ENCODE results near the gene HECTD4.
"Not testable (repeated sequence)": the region's sequence is repeated elsewhere in the genome, so short reads cannot be mapped to it uniquely, and the experiment has no call there.

The HECTD4 gene

DNA sequence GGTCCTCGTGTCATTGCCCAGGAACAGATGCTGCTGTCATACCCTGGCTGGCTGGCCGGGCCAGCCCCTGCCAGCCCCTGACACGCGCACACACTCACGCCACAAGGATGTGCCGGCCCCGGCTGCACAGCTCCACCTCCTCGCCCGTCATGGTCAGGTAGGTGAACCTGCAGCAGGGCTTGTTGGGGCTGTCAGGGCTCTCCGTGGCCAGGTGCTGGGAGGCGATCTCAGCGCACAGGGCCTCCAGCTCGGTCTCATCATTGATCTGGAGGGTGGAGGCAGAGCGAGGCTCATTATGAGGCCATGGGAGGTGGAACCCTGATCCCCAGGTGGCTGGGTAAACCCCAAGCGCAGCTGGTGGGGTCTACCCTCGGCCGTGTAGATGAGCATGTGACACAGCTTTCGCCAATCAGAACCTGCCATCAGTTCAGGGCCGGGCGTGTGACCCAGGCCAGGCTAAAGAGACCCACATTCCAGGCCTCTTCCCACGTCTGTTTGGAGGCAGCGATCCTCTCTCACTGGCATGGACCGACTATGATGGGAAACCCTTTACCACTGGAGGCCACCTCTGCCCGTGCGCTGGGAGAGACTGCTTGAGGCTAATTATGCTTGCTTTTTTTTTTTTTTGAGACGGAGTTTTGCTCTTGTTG is 218.1 kb downstream of the HECTD4 start:
- DNase-seq (ENCODE audit: low read depth in 1 of 2, low spot score in 1 of 2), result no peak

GRCh38 chr12:112163471-112163991 is 218.7 kb downstream of the HECTD4 start:
- DNase-seq (ENCODE audit: low read depth in 1 of 2, low spot score in 1 of 2), result no peak

DNA sequence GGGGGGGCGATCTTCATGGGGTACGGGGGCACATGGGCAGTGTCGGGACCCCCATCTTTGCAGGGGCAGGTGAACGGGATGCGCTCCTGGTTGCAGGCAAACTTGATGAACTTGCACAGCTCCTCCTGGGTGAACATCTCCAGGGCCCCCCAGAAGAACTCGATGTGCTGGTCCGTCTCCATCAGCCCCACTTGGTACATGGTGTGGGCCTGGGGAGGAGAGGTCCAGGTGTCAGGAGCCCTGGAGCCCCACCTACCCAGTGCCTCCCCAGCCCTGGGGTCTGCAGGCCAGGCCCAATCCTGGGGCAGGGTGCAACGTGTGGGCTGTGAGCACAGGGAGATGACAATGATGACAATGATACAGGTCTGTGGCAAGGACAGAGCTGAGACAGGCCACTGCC is 219.2 kb downstream of the HECTD4 start:
- DNase-seq (ENCODE audit: low read depth in 1 of 2, low spot score in 1 of 2), result no peak

DNA sequence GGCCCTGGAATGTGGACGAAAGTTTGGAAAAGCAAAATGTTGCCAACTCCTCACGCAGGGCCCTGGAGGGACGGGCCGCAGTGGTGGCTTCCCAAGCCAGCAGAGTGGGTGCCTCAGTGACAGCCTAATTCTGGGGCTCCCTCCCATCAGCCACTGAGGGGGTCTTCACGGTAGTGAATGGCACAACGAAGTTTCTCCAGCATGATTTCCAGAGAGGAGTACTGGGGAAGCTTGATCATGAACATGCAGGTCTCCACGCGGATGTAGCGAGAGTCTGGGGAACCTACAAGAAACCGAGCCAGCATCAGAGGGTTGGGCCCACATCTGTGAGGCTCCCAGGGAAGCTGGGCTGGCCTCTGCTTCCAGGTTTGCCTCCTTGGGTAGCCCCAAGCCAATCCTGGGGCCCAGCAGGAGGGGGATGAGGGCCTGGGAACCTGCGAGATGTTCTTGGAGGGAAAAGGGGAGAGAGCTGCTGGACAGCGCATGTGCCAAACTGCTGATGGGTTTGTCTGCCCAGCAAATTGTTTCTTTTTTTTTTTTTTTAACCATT is 219.9 kb downstream of the HECTD4 start:
- no peak for DNase-seq (ENCODE audit: low read depth in 1 of 2, low spot score in 1 of 2)

DNA sequence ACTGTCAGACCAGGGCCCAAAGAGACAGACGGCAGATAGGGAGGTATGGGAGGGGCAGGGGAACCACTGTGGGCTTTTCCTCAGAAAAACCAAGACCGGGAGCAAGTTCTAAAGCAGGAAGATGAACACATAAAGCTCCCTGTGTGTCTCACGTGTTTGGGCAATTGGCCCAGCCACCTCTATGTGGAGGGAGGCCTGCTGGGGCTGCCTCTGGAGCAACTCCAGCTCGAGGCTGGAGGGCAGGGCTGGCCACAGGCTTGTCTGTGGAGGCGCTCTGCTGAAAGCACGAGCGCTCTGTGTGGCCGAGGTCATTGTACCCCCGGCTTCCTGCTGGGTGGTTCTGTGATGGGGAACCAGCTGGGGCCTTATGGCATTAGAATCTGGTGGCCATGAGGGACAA is 220.5 kb downstream of the HECTD4 start:
- DNase-seq (ENCODE audit: low read depth in 1 of 2, low spot score in 1 of 2), result no peak

GRCh38 chr12:112160611-112161010 is 221.6 kb downstream of the HECTD4 start:
- no peak for DNase-seq (ENCODE audit: low read depth in 1 of 2, low spot score in 1 of 2)

- DNase-seq (ENCODE audit: low read depth in 1 of 2, low spot score in 1 of 2), result no peak
Observed at GRCh38 chr12:112159146-112159541, 223.1 kb downstream of the HECTD4 start.

GRCh38 chr12:112158461-112159145 is 223.6 kb downstream of the HECTD4 start:
- DNase-seq (ENCODE audit: low read depth in 1 of 2, low spot score in 1 of 2), result not testable (repeated sequence)

DNA sequence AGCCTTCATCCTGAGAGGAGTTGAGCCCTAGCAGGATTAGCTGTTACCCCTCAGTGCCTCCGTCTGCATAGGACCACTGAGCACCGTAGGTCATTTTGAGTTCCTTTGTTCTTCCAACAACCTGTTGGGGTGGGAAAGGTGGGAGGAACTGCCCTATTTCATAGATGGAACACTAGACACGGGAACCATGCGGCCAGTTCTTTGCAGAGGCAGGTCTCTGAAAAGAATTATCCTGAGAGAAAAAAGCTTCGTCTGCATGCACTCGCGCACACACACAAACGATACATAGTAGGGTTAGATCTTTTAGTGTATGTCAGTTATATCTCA is 228.4 kb downstream of the HECTD4 start:
- DNase-seq (ENCODE audit: low read depth in 1 of 2, low spot score in 1 of 2), result no peak

DNA sequence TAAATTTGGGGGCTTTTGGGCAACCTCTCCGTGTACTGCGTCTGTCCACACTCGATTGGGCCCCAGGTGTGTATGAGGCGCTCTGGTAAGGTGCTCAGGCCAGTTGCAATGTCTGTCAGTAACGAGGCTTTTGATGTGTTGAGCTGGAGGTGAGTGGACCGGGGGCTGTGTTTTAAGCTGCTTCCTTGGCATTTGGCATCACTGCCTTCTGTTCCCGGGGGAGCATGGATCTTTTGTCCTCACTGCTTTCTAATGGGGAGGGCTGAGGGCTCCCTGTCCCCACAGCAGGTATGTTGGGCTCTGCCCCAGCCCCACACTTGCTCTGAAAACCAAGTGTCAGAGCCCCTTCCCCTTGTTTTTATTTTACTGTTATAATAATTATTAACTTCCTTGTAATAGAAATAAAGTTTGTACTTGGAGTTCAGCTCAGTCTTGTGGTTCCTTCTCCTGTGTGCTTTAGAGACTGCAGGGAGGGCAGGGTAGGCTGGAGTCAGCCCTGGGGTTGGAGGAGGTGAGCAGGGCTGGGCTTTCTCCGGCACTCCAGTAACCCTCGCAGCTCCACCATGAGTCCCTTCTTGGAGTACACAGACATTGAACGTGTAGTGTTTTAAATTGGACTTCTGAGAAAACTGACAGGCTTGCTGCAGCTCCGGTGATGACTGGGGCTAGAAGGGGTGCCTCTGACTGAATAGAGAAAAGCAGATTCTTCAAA is 228.9 kb downstream of the HECTD4 start:
- DNase-seq (ENCODE audit: low read depth in 1 of 2, low spot score in 1 of 2), result no peak

GRCh38 chr12:112151766-112152541 is 230.3 kb downstream of the HECTD4 start:
- no peak for DNase-seq (ENCODE audit: low read depth in 1 of 2, low spot score in 1 of 2)

DNA sequence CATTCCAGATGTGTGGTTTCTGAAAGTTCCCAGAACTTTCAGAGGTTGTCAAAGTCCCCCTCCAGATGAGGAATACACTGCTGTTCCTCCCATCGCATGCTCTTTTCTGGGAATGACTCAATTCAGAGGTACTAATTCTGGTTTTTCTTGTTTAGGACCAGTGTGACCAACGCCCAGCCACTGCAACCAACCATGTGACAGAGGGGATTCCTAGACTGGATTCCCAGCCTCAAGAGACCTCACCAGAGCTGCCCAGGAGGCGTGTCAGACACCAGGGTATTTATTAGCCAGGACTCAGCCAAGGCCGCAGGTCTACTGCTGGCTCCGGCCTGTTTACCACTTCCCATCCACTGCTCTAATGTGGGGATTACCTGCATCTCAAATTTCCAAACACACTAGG is 232.6 kb downstream of the HECTD4 start:
- no peak for DNase-seq (ENCODE audit: low read depth in 1 of 2, low spot score in 1 of 2)

GRCh38 chr12:112148031-112148513 is 234.2 kb downstream of the HECTD4 start:
- no peak for DNase-seq (ENCODE audit: low read depth in 1 of 2, low spot score in 1 of 2)

DNA sequence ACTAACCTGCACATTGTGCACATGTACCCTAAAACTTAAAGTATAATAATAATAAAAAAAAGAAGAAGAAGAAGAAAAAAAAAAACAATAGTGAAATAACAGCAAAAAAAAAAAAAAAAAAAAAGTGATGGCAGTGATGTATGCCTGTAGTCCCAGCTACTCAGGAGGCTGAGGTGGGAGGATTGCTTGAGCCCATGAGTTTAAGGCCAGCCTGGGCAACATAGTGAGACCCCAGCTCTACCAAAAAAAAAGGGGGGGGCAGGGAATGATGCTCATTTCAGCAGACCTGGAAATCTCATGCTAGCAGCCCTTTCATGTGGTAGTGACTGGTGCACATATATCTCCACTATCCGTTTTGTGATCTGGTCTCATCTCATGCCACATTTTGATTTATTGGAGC is 236.1 kb downstream of the HECTD4 start:
- no peak for DNase-seq (ENCODE audit: low read depth in 1 of 2, low spot score in 1 of 2)

- DNase-seq (ENCODE audit: low read depth in 1 of 2, low spot score in 1 of 2), result no peak
Observed at GRCh38 chr12:112140728-112141127, 241.5 kb downstream of the HECTD4 start.

DNA sequence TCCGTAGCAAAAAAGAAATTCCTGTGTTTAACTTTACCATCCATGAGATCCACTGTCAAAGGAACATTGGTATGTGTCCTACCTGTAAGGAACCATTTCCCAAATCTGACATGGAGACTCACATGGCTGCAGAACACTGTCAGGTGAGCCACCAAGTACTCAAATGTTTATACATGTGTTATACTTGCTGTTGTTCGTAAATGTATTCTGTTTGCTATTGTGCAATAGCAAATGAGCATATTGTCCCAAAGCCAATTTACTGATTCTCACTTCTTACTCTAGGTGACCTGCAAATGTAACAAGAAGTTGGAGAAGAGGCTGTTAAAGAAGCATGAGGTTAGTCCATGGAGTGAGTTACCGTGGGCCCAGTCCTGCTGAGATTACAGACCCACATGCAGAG is 247.5 kb downstream of the HECTD4 start:
- no peak for DNase-seq (ENCODE audit: low read depth in 1 of 2, low spot score in 1 of 2)

- no peak for DNase-seq (ENCODE audit: low read depth in 1 of 2, low spot score in 1 of 2)
Observed at GRCh38 chr12:112133418-112133817, 248.8 kb downstream of the HECTD4 start.

DNA sequence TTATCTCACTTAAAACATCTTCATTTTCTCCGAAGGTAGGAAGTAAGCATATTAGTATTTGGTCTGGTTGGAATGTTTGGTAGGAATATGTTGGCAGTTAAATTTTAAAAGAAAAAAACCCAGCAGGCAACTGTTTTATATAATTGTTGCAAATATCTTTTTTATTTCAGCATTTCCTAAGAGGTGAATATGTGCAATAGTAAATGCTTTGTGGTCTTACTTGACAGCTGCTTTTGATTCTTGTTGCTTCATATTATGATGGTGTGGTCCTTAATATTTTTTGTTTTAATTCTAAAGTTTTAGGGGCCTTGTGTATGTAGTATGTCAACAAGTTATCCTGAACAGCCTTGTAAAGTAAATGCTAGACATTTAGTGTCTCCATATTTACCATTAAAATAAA is 250.5 kb downstream of the HECTD4 start:
- DNase-seq (ENCODE audit: low read depth in 1 of 2, low spot score in 1 of 2), result no peak

- no peak for DNase-seq (ENCODE audit: low read depth in 1 of 2, low spot score in 1 of 2)
Observed at GRCh38 chr12:112130441-112130998, 251.7 kb downstream of the HECTD4 start.

DNA sequence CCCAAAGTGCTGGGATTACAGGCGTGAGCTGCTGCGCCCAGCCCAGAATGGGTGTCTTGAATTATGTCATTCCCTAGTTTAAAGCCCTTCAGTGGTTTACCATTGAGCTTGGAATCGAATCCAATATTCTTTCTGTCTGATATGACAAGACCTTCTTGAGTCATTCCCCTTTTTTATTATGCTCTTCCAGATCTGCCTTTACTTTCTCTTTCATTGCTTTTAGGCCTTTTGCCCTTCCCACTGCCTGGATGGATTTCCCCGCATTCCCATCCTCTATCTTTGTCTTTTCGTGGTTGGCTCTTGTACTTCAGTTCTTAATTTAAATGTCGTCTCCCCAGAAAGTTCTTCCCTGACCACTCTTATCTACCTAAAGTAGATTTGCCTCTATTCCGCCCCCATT is 255.3 kb downstream of the HECTD4 start:
- no peak for DNase-seq (ENCODE audit: low read depth in 1 of 2, low spot score in 1 of 2)

- DNase-seq (ENCODE audit: low read depth in 1 of 2, low spot score in 1 of 2), result no peak
Observed at GRCh38 chr12:112126000-112126438, 256.2 kb downstream of the HECTD4 start.
